Activated gamma-delta T cell (primary cell): ENCODE results near the gene CPB1.

Source experiments
- DNase-seq: peaks from one replicate; lab custom pipeline; 2025; lab: John Stamatoyannopoulos, UW

CPB1 gene

DNA sequence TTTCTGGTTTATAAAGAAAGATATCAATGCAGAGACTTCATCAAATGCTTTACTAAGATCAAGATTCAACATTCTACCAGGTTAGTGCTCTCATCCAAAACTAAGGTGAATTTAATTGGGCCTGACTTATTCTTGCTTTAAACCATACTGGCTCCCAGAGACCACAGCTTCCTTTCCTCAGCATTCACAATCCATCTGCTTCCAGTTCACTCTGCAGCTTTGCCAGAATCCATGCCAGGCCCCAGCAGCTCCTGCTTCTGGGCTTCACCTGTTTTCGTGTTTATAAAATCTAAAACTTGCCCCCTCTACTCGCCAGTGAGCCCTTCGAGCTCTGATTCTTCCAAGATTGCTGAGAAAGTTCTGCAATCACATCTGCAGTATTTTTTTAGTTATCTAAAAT lies 2.3 kb downstream of the CPB1 start:
- DNase-seq, result no peak

DNA sequence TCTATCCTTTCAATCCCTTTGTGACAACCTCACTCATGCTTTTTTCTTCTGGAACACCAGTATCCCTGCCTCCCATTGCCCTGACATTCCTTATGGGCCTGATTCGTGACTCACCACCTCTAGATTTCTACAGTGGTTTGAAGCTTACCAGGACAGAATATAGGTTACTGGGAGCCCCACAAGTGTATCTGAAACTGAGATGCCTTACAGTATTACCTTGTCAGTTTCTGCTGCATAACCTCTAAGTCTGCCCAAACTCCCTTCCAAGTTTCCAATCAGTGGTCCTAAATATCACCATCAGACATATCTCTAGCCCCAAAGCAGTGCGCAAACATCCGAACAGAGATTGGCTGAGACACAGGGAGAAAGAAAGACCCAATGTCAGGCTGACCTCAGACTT lies 5.6 kb downstream of the CPB1 start:
- DNase-seq, result no peak

DNA sequence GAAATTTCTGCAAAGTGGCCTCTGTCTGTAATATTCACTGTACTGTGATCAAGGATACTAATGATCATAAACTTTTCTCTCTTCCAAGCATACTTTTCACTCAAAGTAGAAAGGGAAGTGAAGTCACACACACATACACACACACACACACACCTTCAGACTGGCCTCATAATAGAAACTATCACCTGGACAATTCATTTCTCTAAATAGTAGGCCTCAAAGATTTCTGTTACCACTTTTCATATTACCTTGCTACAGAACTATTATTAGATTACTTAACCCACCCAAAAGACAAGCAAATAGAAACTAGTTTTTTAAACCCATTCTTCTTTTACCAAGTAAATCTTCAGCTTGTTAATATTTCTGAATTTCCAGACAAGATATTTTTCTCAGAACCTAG lies 12.2 kb downstream of the CPB1 start:
- DNase-seq, result no peak

DNA sequence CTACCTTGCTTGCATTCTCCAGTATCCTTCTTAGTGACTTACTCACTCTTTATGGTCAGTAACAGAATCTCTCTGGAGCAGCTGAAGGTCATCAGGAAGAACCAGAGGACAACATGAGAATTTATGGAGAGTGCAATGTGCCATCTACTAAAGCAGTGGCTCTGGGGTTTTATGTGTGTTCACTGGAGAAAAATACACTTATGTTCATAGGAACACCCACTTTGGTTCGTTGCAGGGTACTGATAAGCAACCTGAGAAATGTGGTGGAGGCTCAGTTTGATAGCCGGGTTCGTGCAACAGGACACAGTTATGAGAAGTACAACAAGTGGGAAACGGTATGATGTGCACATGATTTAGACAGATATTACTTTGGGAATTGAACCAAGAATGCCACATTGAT lies 12.8 kb downstream of the CPB1 start:
- DNase-seq, result no peak

DNA sequence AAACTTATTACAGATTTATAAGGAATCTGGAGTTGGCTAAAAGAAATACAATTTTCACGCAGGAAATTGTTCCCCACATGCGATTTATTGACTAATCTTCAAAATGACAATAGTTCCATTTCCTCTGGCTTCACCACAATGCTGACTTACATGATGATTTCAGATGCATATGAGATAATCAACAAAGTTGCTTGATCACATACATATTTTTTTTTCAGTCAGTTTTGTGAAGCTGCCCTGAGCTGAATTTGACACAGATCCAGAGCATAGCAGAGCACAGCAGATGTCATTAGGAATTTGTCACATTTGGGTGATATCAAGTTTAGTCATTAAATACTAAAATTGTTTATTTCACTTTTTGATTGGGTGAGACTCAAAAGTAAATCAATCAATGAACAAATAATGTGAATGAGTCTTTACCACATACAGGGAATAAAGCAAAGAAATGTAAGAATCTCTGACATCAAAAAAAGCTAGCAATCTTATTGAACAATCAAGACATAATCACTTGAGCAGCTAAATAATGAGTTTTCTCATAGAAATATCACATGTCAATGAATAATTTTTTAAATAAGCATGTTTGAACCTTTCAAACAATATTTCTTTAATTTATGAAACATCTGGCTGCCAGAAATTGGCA lies 18.3 kb downstream of the CPB1 start:
- DNase-seq, result no peak

DNA sequence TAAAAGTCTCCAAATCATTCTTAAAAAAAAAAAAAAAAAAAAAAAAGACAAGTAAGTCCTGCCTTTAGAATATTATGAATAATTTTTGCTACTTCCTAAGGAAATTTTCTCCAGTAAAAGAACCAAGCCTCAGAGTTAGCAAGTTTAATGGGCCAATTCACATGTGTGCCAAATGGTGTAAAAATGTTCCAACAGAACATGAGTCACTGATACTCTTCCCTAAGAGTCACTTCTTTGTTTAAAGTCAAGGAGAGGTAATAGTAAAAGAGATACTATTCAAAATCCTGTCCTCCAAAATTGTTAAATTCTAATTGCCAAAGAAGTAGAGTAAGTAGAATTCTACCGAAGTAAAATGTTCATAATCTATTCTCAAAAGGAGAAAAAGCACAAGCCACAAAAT lies 19.7 kb downstream of the CPB1 start:
- no peak for DNase-seq

DNA sequence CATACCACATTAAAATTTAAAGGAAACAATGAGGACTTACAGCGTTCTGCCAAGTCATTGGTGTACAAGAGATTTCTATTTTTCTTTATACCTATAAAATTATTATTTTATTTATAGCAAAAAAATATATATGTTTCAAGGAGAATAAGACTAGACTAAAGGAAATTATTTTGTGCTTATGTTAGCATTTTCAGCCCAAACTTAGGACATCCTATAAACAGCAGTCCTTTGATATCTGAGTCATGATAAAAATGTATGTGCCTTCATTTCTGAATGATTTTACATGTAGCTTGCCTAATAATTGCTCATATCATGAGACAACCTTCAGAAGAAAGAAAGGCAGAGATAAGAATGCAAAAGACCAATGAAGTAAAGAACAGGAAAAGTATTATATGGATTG lies 20.8 kb downstream of the CPB1 start:
- DNase-seq, result no peak

DNA sequence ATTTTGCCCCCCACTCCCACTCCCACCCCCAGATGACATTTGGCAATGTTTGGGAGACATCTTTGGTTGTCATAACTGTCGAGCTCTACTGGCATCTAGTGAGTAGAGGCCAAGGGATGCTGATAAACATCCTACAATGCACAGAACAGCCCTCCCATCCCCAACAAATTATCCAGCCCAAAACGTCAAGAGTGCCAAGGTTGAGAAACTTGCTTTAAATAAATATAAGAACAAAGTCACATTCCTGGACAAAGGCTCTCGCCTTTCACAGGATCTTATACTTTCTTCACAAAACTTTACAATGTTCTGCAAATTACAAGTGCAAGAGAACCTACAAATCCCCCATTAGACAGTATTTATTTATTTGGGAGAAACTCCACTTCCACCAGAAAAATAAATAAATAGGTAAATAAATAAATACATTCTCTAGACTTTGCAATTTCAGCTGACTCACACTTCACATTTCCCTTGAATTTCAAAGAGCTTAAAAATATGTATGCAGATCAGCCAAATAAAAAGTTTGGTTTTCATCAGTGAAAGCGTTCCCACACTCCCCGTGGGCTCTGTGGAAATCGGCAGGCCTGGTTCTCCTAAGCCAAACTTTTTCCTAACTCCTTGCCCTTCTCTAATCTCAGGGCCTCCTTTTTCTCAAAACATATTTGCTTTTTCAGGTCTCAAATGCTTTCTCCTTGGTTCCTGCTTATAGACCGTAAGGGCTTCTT lies 24.8 kb downstream of the CPB1 start:
- DNase-seq, result no peak

DNA sequence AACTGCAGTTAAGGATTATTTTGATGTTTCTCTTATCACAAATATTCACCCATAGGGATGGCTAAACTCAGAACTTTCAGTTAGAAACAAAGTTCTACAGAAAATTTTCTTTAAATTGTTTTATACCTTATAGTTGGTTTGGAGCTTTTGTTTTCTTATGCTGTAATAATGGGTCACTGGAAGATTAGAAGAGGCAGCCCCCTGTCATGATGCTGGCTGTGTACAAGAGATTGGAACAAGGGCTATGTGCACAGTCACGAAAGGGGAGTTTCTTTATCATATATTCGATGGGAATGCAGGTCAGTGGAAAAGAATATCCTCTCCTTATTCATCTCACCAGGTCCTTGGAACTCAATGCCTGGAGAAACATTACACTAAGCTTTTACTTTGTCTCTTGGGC lies 25.5 kb downstream of the CPB1 start:
- DNase-seq, result no peak

DNA sequence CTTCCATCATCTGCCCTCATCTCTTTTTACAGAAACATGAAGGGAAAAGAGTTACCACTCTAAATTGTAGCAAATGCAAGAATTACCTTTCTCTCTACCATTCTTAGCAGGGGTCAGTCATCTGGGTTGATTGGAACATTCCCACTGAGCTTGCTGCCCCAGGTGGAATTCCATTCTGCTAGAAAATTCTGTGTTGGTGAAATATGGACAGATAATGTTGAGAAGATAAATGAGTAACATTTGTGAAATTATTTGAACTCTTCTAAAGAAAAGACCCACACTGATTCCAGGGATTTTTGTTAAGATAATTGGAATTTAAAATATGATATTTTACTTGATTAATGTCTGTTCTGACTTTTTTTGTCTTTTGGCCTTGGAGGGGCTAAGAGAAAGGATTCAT lies 26.4 kb downstream of the CPB1 start:
- DNase-seq, result no peak

DNA sequence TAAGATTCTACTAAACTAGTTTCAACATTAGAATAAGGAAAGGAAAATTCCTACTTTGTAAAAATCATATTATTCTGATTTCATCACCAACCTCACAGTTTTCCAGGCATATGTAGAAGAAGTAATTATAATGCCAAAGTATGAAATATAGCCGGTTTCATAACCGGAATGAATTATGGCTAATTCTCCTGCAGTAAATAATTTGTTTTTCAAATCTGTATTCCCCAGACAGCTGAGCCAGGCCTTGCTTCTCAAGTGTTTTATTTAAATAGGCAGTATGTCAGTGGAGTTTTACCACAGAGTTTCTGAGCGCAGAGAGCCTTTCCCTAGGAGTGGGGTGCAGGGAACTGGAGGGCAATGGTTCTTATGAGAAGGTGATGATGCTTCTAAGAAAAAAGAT lies 28.8 kb downstream of the CPB1 start:
- no peak for DNase-seq

DNA sequence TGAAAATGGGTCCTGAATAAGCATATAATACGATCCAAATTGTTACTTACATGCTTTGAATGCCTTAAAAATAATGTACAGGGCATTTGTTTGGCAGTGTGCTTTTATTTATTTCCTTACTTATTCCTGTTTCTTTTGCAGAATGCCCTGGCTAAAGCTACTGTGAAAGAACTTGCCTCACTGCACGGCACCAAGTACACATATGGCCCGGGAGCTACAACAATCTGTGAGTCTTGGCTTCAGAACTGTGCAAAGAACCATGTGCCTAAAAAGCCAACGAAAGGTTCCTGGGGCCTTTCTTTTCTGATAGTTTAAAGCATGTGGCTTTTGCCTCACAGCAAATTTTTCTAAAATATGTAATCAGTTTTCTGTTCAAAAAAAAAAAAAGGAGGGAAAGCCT lies 29.7 kb downstream of the CPB1 start:
- no peak for DNase-seq

DNA sequence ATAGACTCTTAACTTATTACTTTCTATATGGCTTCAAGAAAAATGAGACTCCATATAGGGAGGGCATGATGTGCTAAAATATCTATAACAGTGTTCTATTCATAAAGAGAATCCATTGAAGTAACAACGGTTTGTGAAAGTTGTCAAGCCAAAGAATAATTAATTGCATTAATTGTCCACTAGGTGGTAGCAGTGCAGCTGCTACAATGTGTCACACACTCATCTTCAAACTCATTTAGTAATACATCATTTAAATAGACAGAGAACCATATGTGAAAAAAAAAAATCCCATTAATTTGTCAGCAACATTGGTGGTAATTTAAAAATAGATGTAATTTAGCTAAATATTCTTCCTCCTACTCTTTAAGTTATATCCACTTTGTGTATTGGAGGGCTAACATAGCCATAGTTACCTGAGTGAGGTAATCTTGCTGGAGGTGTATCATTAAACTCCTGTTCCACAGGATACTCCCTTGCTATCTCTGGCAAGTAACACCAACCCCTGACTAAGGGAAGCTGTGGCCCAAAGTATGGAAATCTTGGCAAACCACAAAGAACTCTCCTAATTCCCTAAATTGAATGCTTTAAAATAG lies 33.8 kb downstream of the CPB1 start:
- DNase-seq, result no peak

DNA sequence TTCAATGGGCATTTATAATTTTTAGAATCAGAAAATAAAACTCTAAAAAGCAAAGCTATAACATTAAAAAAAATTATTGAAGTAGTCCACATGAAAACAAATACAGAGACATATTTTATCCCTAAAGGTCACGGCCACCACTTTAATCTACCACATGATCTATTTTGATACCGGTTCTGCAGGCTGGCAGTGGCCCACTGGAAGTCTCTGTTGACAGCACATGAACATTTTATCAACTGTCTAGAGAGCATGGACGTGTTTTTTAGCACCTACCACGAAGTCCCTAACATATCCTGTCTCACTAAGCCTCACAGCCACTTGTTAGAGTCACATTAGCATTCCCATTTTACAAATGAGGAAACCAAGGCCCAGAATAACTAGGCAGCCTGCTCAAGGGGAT lies 35.7 kb downstream of the CPB1 start:
- no peak for DNase-seq

DNA sequence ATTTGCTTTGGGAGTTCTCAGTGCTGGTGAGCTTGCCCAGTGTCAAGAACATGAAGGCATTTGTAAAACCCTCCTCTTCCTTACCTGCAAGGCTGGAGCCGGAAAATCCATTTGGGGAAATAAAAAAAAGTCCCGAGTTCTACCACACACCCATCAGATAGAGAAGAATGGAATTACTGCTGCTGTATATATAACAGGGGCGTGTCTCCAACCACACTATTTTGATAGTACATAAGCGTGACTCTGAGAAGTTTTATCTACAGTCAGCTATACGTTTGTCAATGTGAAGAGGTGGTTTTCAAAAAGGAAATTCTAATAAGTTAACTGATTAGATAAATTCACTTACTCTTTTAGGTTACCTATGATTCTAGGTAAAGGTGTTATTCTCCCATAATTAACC lies 36.2 kb downstream of the CPB1 start:
- DNase-seq, result no peak

DNA sequence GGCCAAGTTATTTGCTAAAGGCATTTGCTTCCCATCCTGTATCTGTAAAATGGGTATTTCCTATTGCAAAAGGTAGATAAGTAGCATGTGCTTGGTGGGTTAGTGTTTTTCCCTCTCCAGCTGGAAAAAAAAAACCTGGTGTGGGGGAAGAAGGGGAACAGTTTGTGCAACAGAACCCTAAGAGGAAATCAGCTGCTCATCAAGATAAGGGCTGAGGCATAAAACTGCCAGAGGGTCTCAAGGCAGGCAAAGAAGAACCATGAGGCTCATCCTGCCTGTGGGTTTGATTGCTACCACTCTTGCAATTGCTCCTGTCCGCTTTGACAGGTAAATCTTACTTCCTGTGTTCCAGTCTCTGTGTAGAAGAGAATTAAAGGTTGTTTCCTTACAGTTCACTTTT lies 37.4 kb downstream of the CPB1 start, which contains the start of gene CPA3:
Gene CPA3 (plus strand): TSS at position 248 of the 400 bp plus-strand sequence. CDS start 12 bp downstream, at position 260.
- no peak for DNase-seq

DNA sequence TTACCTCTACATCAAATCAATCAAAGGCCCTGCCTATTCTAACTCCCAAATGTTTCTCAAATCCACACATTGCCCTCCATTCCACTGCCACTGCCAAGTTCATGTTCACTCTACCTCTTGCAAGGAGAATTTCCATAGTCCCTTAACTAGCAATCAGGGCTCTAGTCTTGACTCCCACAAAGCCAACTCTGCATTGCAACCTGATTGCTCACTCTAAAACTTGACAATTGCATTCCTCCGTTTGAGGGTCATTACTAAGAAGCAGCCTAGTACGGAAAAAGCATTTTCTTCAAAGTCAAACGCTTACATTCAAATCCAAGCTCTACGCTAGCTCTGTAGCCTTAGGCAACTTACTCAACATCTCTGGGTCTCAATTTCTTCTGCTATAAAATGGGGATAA lies 38.6 kb downstream of the CPB1 start:
- DNase-seq, result no peak

DNA sequence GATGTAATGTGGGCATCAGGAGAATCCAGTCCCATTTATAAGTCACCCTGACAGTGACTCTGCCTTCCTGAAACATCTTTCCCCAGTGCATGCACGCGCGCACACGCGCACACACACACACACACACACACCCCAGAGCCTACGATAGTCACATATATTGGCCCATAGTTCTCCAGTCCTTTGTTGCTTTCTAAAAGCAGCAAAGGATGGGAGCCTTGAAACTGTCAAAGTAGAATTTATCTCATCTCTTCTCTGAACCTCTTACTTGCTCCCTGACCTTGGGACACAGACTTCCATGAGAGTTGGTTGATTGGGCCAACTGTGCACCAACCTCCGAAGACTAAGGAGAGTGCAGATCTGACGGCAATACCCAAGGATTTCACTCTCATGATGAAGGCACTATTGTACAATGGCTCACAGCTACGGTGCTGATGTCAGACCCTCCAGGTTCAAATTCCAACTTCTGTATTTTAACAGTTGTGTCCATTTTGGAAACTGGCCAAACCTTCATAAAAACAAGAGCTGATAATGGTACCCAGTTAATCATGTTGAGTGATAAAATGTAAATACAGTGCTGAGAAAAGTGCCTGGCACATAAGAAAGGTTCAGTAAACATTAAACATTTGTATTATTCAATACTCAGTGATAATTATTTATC lies 45.8 kb downstream of the CPB1 start:
- DNase-seq, result no peak

DNA sequence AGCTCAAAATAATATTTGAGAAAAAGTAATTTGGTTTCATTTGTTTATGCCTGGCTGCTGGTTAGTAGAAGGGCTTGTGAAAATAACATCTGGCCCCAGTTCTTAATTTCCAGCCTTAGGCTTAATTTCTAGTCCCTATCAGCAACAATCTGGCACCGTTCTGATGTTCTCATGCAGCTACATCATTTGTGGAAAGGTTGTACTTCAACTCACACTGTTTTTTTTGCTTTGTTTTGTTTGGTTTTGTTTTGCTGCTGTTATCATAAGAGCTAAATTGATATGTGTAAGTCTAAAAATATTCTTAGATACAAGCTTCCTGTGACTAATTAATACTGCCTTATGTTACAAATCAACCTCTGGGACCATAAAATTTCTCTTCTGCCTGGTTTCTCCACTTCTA lies 46.4 kb downstream of the CPB1 start:
- no peak for DNase-seq

DNA sequence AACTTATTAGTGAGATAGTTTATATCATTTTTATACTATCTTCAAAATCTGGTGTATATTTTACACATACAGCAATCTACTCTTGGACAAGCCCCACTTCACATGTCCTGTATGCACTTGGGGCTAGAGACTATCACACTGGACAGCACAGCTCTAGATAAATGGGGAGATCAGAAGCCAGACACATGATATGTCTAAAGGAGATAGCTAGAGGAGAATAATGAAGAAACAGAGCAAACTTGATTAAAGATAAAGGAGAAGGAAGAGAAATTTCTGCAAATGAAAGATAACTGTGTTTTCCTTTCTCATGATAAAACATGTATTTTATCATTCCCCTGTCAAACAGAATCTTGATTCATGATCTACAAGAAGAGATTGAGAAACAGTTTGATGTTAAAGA lies 50.5 kb downstream of the CPB1 start:
- no peak for DNase-seq

DNA sequence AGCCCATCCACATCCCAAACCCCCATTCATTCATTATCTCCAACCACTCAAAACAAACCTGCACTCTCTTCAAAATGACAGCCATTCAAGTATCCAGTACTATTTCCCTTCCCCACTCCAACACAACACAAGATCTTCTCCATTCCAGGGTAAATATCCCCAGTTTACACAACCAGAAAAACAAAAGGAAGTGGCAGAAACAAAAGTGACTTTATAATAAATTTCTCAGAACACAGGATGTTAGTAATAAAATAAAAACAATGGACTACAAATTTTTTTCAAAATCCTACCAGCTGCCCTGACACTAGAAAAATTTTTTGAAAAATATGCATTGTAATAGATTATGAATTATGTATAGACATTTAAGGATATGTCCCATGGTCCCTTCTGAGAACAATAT lies 51.6 kb downstream of the CPB1 start:
- no peak for DNase-seq

DNA sequence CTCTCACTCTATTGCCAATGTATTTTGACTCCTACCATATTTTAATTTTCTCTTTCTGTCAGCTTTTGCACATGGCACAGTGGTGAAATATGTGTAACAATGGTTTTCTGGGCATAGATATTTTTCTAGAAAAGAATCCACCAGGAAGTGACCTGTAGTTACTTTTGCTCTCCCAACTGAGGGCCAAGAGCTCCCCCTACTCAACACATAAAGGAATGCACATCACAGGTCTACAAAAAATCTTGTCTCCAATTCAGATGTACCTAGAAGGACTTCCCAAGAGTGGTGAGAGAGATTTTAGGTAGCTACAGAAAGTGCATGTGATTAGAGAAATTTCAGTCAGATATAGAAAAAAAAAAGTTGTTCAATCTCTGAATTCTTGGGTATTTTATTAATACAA lies 53.1 kb downstream of the CPB1 start:
- DNase-seq, result no peak

DNA sequence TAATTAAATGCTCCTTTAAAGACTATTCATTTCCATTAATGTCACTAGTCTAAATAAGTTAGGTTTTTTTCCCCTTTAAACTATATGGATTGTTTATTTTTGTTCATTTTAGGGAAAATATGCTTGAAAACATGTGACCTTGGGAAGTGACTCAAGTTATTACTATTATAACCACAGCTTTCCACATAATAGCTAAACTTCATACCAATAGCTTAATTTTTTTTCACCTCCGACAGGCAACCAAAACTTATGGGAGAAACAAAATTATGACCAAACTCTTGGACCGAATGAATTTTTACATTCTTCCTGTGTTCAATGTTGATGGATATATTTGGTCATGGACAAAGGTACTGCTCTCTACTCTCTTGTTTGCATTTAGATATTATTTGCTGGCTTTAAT lies 53.7 kb downstream of the CPB1 start:
- DNase-seq, result no peak
